Measurements from ENCODE around the gene DGAT2L6. TPM values are rescaled to one million over a fixed set of nuclear protein-coding genes. Genes with fewer than 3 reads are reported as not detected.

The DGAT2L6 gene

DNA sequence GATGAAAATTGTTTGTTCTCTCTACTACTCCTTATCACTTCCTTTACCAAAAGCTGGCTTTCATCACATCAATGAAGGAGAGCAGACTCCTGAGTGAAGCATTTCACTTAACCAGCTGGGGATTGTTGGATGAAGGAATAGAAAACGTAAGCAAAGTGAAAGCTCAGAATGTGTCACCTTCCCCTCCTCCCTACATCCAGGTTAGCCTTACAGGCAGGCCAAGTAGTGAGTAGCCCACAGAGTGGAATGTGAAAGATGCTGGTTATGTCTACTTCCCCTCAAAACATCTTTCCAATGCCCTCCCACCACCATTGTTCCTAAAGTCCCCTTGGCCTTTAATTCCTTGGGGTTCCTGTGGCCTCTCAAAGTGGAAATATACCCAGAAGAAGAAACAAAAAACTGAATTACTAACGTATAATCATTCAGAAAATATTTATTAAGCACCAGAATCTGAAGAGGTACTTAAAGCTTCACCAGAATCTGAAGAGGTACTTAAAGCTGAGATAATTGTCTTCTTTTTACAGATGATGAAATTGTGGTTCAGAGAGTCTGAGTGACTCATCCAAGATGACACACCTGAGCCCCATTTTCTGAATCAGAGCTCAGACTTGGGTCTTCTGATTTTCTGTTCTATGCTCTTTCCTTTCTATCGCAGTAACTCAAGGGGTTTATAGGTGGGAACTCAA, 76.2 kb downstream of the DGAT2L6 start:
- no peak overlapping the region for H3K4me3 ChIP-seq (ENCODE audit: low read length in 2 of 2)
- H4K91ac ChIP-seq (ENCODE audit: low read depth, low read length, poor library complexity): no peak overlapping the region
- H3K14ac ChIP-seq (ENCODE audit: low read length): no peak overlapping the region
- H3K27me3 ChIP-seq (ENCODE audit: control insufficient read depth in 3 of 3, insufficient read depth in 3 of 3, low read depth in 1 of 3, low read length in 3 of 3): no peaks in the 10 kb centered on the region
- no peaks in the 10 kb centered on the region for H3K79me1 ChIP-seq (ENCODE audit: low read depth, low read length)
- H2BK12ac ChIP-seq (ENCODE audit: low read length): no peak overlapping the region
- DNase-seq (ENCODE audit: low spot score): no peak
- H4K8ac ChIP-seq (ENCODE audit: low read depth, low read length): no peak overlapping the region
- H2BK120ac ChIP-seq (ENCODE audit: low read depth, low read length): no peak overlapping the region
- no peak overlapping the region for H3K27ac ChIP-seq (replicated peaks; ENCODE audit: low read length)
- H3K4me2 ChIP-seq (ENCODE audit: insufficient read depth, low read length, poor library complexity, severe bottlenecking): no peak overlapping the region
- H3K23ac ChIP-seq (ENCODE audit: low read depth, low read length, poor library complexity): no peak overlapping the region
- H2BK15ac ChIP-seq (ENCODE audit: low read length): no peak overlapping the region
- H3K9ac ChIP-seq (ENCODE audit: low read depth, low read length, poor library complexity): no peak overlapping the region
- no peak overlapping the region for H3K18ac ChIP-seq (ENCODE audit: low read length)
- no peaks in the 10 kb centered on the region for H3K36me3 ChIP-seq (replicated peaks in 1 of 2; ENCODE audit: control insufficient read depth in 2 of 2, insufficient read depth in 2 of 2, low read length in 2 of 2)
- no peak overlapping the region for H2BK5ac ChIP-seq (ENCODE audit: low read length)
- H2AFZ ChIP-seq (ENCODE audit: low read length): no peak overlapping the region
- no CpG with 5 or more reads among the region's 3 CpGs for WGBS, 2 donors (ENCODE audit: extremely low coverage in 2 of 2, insufficient read length in 2 of 2, insufficient replicate concordance in 1 of 2)
- no peak overlapping the region for H3K4ac ChIP-seq (ENCODE audit: low read length)
- H3K9me3 ChIP-seq (replicated peaks in 1 of 2; ENCODE audit: control insufficient read depth in 2 of 2, insufficient read depth in 1 of 2, low read depth in 1 of 2, low read length in 2 of 2): no peaks in the 10 kb centered on the region
- H3K4me1 ChIP-seq (ENCODE audit: control insufficient read depth in 2 of 2, insufficient read depth in 1 of 2, low read depth in 1 of 2, low read length in 2 of 2): no peaks in the 10 kb centered on the region
- H2AK5ac ChIP-seq (ENCODE audit: low read depth, low read length): no peak overlapping the region

DNA sequence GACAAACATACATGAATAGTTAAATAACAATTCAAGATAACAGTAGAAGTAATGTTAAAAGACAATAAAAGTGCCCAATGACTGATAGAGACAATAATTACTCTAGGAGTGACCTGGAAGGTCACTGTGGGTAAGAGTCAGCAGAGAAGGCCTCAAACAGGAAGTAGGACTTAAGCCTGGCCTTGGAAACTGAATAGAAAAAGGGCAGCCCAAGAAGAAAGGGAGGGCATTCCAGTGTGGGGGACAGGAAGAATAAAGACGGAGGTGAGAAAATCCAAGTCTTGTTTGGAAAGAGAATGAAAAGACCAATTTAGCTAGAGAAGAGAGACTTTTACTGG, 76.7 kb downstream of the DGAT2L6 start:
- Histone ChIP-seq H4K91ac (ENCODE audit: low read depth, low read length, poor library complexity) (no peak overlapping the region), H3K36me3 (replicated peaks in 1 of 2; ENCODE audit: control insufficient read depth in 2 of 2, insufficient read depth in 2 of 2, low read length in 2 of 2) (no peaks in the 10 kb centered on the region), H2BK120ac (ENCODE audit: low read depth, low read length) (no peak overlapping the region), H3K23ac (ENCODE audit: low read depth, low read length, poor library complexity) (no peak overlapping the region), H4K8ac (ENCODE audit: low read depth, low read length) (no peak overlapping the region), H3K9me3 (replicated peaks in 1 of 2; ENCODE audit: control insufficient read depth in 2 of 2, insufficient read depth in 1 of 2, low read depth in 1 of 2, low read length in 2 of 2) (no peaks in the 10 kb centered on the region), H3K4ac (ENCODE audit: low read length) (no peak overlapping the region), H3K18ac (ENCODE audit: low read length) (no peak overlapping the region), H2AK5ac (ENCODE audit: low read depth, low read length) (no peak overlapping the region), H2BK12ac (ENCODE audit: low read length) (no peak overlapping the region), H3K27me3 (ENCODE audit: control insufficient read depth in 3 of 3, insufficient read depth in 3 of 3, low read depth in 1 of 3, low read length in 3 of 3) (no peaks in the 10 kb centered on the region), H2AFZ (ENCODE audit: low read length) (no peak overlapping the region), H2BK15ac (ENCODE audit: low read length) (no peak overlapping the region), H3K27ac (replicated peaks; ENCODE audit: low read length) (no peak overlapping the region), H3K4me2 (ENCODE audit: insufficient read depth, low read length, poor library complexity, severe bottlenecking) (no peak overlapping the region), H3K4me1 (ENCODE audit: control insufficient read depth in 2 of 2, insufficient read depth in 1 of 2, low read depth in 1 of 2, low read length in 2 of 2) (no peaks in the 10 kb centered on the region), H3K79me1 (ENCODE audit: low read depth, low read length) (no peaks in the 10 kb centered on the region), H3K9ac (ENCODE audit: low read depth, low read length, poor library complexity) (no peak overlapping the region), H2BK5ac (ENCODE audit: low read length) (no peak overlapping the region), H3K4me3 (ENCODE audit: low read length in 2 of 2) (no peak overlapping the region), H3K14ac (ENCODE audit: low read length) (no peak overlapping the region)
- DNase-seq (ENCODE audit: low spot score): no peak
- no CpG with 5 or more reads among the region's 1 CpG for WGBS, 2 donors (ENCODE audit: extremely low coverage in 2 of 2, insufficient read length in 2 of 2, insufficient replicate concordance in 1 of 2)

DNA sequence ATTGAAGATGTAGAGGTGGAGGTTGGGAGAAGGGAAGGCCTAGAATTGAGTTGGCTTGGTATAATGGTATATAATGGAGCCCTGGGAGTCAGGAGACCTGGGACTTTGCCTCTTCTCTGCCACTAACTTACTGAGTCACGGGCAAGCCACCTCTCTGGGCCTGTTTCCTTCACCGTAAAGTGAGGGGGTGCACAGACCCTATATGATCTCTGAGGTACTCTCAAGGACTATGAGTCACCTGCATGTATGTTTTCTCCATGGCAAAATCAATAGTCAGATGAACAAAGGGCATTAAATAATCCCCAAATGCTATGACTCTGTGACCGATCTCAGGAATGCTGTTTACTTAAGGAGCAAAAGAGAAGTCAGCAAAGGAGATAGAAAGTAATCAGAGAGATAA, 77.6 kb downstream of the DGAT2L6 start:
- Histone ChIP-seq H2BK12ac (ENCODE audit: low read length) (no peak overlapping the region), H3K36me3 (replicated peaks in 1 of 2; ENCODE audit: control insufficient read depth in 2 of 2, insufficient read depth in 2 of 2, low read length in 2 of 2) (no peaks in the 10 kb centered on the region), H3K4me2 (ENCODE audit: insufficient read depth, low read length, poor library complexity, severe bottlenecking) (no peak overlapping the region), H3K9me3 (replicated peaks in 1 of 2; ENCODE audit: control insufficient read depth in 2 of 2, insufficient read depth in 1 of 2, low read depth in 1 of 2, low read length in 2 of 2) (no peaks in the 10 kb centered on the region), H2AK5ac (ENCODE audit: low read depth, low read length) (no peak overlapping the region), H3K4me3 (ENCODE audit: low read length in 2 of 2) (no peak overlapping the region), H4K8ac (ENCODE audit: low read depth, low read length) (no peak overlapping the region), H4K91ac (ENCODE audit: low read depth, low read length, poor library complexity) (no peak overlapping the region), H3K79me1 (ENCODE audit: low read depth, low read length) (no peaks in the 10 kb centered on the region), H3K9ac (ENCODE audit: low read depth, low read length, poor library complexity) (no peak overlapping the region), H3K14ac (ENCODE audit: low read length) (no peak overlapping the region), H3K18ac (ENCODE audit: low read length) (no peak overlapping the region), H3K27me3 (ENCODE audit: control insufficient read depth in 3 of 3, insufficient read depth in 3 of 3, low read depth in 1 of 3, low read length in 3 of 3) (no peaks in the 10 kb centered on the region), H2BK15ac (ENCODE audit: low read length) (no peak overlapping the region), H3K27ac (replicated peaks; ENCODE audit: low read length) (no peak overlapping the region), H2BK5ac (ENCODE audit: low read length) (no peak overlapping the region), H3K4me1 (ENCODE audit: control insufficient read depth in 2 of 2, insufficient read depth in 1 of 2, low read depth in 1 of 2, low read length in 2 of 2) (no peaks in the 10 kb centered on the region), H2BK120ac (ENCODE audit: low read depth, low read length) (no peak overlapping the region), H3K23ac (ENCODE audit: low read depth, low read length, poor library complexity) (no peak overlapping the region), H2AFZ (ENCODE audit: low read length) (no peak overlapping the region), H3K4ac (ENCODE audit: low read length) (no peak overlapping the region)
- DNase-seq (ENCODE audit: low spot score): no peak
- WGBS, 2 donors (ENCODE audit: extremely low coverage in 2 of 2, insufficient read length in 2 of 2, insufficient replicate concordance in 1 of 2): no CpG with 5 or more reads among the region's 3 CpGs

Small RNAs within 50 kb of the gene (small RNA-seq; reads per million reads assigned to genes)
- not detected for gene RNA5SP507 (ENCODE audit: insufficient read depth)

Measured in neuronal stem cell (in vitro differentiated cells).